Cardiac atrium fibroblast (primary cell): ENCODE measurements around the gene SPATA32. TPM values are rescaled to one million over a fixed set of nuclear protein-coding genes. Genes with fewer than 3 reads are reported as not detected.

Experiments
- total RNA-seq: library from RNA; depleted of rRNA; stranded (reverse); fragments of >200 nt; gene quantifications from 2 replicates; pipeline ENCODE4 v1.2.3, GENCODE V29; 2015

SPATA32 gene
- total RNA-seq = not detected in 2 replicates

GRCh38 chr17:45261577-45262515, at the start of gene SPATA32:
SPATA32 (minus strand) TSS chr17:45262094; CDS start chr17:45262016, 78 bp downstream.

GRCh38 chr17:45221081-45222013, 40.5 kb downstream of the SPATA32 start, which contains the start of gene FMNL1:
FMNL1 (plus strand) TSS chr17:45221885; CDS start chr17:45222125, 240 bp downstream.

Other genes with a start within 250 kb of the SPATA32 start
- 24.9 and 27.1 TPM in 2 replicates for gene DCAKD, start 210.5 kb downstream of the SPATA32 start, total RNA-seq
- gene NMT1, start 200.8 kb downstream of the SPATA32 start, total RNA-seq = 59.3 and 75.5 TPM in 2 replicates
- 33.5 and 63.2 TPM in 2 replicates for gene PLCD3, start 129.6 kb downstream of the SPATA32 start, total RNA-seq
- gene ACBD4, start 126.4 kb downstream of the SPATA32 start, total RNA-seq = 0.72 and 10.7 TPM in 2 replicates
- 17.3 and 20.9 TPM in 2 replicates for gene HEXIM1, start 113.6 kb downstream of the SPATA32 start, total RNA-seq
- 2.2 and 10.0 TPM in 2 replicates for gene HEXIM2, start 100.2 kb downstream of the SPATA32 start, total RNA-seq
- gene FMNL1, start 40.2 kb downstream of the SPATA32 start, total RNA-seq = 1.5 and 3.4 TPM in 2 replicates
- 6.3 and 6.6 TPM in 2 replicates for gene MAP3K14, start 54.9 kb upstream of the SPATA32 start, total RNA-seq
- 2.0 and 3.1 TPM in 2 replicates for gene ARHGAP27, start 170.8 kb upstream of the SPATA32 start, total RNA-seq
- gene PLEKHM1, start 228.6 kb upstream of the SPATA32 start, total RNA-seq = 15.6 and 18.6 TPM in 2 replicates